IPS-20b (cell line): ENCODE data around the gene LTA.
"Not testable (repeated sequence)": the region's sequence is repeated elsewhere in the genome, so short reads cannot be mapped to it uniquely, and the experiment has no call there.

Source experiments
- H3K27ac ChIP-seq: one replicate; pipeline ENCODE4 v1.5.1; 2013; ENCODE audit warnings: low read length
- H3K27me3 ChIP-seq: 2 replicates; pipeline ENCODE4 v1.6.1; 2013; ENCODE audit warnings: mild to moderate bottlenecking, low read length, inconsistent platforms; ENCODE audit not compliant: insufficient read depth
- H3K36me3 ChIP-seq: 2 replicates; pipeline ENCODE4 v1.6.1; 2013; ENCODE audit warnings: low read depth, mild to moderate bottlenecking, inconsistent platforms, low read length, moderate library complexity; ENCODE audit not compliant: insufficient read depth
- H3K4me1 ChIP-seq: 2 replicates; pipeline ENCODE4 v1.6.1; 2013; ENCODE audit warnings: mild to moderate bottlenecking, control low read depth, inconsistent platforms, low read length, moderate library complexity; ENCODE audit not compliant: insufficient read depth
- H3K4me3 ChIP-seq: 2 replicates; pipeline ENCODE4 v1.5.1; 2013; ENCODE audit warnings: mild to moderate bottlenecking, low read length, inconsistent platforms
- H3K9ac ChIP-seq: 2 replicates; pipeline ENCODE4 v1.6.1; 2013; ENCODE audit warnings: low read depth, mild to moderate bottlenecking, inconsistent platforms, low read length, moderate library complexity
- H3K9me3 ChIP-seq: 2 replicates; pipeline ENCODE4 v1.6.1; 2013; ENCODE audit warnings: mild to moderate bottlenecking, low read depth, low read length, inconsistent platforms; ENCODE audit not compliant: insufficient read depth

The LTA gene

GRCh38 chr6:31546339-31546957 lies 25.6 kb upstream of the LTA start, which contains the start of gene ATP6V1G2:
TSS of gene ATP6V1G2 (minus strand) at chr6:31546608. CDS start at chr6:31546559, 49 bp downstream.
- H3K27me3 ChIP-seq = no peaks in the 10 kb centered on the region
- H3K9me3 ChIP-seq = no peaks in the 10 kb centered on the region
- peaks cover 6% of the 10 kb centered on the region; the same call in 1 of the 2 replicates for H3K4me1 ChIP-seq
- H3K36me3 ChIP-seq = peaks cover 29% of the 10 kb centered on the region
- H3K4me3 ChIP-seq = peak within 1 kb of the TSS; percentile 87
- H3K9ac ChIP-seq = peak within 1 kb of the TSS; percentile 82; the same call in 1 of the 2 replicates
- H3K27ac ChIP-seq = peak within 1 kb of the TSS; percentile 72

- H3K27me3 ChIP-seq = no peaks in the 10 kb centered on the region
- peak within 1 kb of the TSS; percentile 87 for H3K4me3 ChIP-seq
- H3K9me3 ChIP-seq = no peaks in the 10 kb centered on the region
- H3K27ac ChIP-seq = peak within 1 kb of the TSS; percentile 72
- peaks cover 6% of the 10 kb centered on the region; the same call in 1 of the 2 replicates for H3K4me1 ChIP-seq
- peaks cover 29% of the 10 kb centered on the region for H3K36me3 ChIP-seq
- H3K9ac ChIP-seq = peak within 1 kb of the TSS; percentile 82; the same call in 1 of the 2 replicates
Observed at GRCh38 chr6:31546958-31547726, 24.9 kb upstream of the LTA start, which contains the start of gene NFKBIL1. TSS of gene NFKBIL1 (plus strand) at chr6:31547608. CDS start at chr6:31547695, 87 bp downstream.

DNA sequence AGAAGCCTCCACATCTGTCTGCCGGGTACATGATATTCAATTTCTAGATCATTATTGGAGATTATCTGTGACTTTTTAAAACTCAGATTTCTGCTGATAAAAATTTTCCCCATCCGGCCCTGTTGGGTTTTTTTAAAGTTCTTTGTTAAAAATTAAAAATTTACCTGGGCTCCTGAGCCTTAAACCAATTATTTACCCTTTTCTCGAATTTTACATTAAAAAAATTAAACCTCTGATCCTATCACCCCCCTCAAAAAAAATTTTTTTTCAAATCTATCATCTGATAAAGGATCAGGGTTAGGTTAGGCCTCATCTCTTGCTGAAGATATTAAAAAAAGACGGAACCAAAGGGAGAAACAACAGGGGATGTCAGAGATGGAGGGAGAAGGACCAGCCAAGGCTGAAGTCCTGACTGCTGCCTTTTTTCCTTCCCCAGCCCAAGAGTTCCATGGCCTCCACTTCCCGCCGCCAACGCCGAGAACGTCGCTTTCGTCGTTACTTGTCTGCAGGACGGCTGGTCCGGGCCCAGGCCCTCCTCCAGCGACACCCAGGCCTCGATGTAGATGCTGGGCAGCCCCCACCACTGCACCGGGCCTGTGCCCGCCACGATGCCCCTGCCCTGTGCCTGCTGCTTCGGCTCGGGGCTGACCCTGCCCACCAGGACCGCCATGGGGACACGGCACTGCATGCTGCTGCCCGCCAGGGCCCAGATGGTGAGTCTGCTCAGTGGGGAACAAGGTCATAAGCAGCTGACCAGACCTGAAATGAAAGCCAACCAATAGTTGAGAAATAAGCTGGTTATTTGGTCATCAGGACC lies 24.2 kb upstream of the LTA start:
- peaks cover 29% of the 10 kb centered on the region for H3K36me3 ChIP-seq
- H3K9ac ChIP-seq = peak overlapping the region; percentile 82; the same call in 1 of the 2 replicates
- H3K27me3 ChIP-seq = no peaks in the 10 kb centered on the region
- H3K9me3 ChIP-seq = no peaks in the 10 kb centered on the region
- peak overlapping the region; percentile 72 for H3K27ac ChIP-seq
- H3K4me3 ChIP-seq = peak overlapping the region; percentile 87
- peaks cover 6% of the 10 kb centered on the region; the same call in 1 of the 2 replicates for H3K4me1 ChIP-seq

DNA sequence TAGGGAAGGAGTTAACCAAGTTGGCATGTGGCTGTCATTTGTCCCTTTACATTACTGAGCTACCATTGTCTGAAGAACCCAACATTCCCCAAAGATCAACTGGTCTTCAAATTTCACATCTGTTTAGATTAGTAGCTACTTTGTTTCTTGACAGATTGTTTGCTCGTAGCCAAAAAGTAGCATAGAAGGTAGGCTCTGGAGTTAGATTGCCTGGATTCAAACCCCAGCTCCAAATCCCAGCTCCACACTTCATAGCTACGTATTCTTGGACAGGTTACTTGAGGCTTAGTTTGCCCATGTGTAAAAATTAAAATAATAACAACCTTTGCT lies 23.6 kb upstream of the LTA start:
- H3K27ac ChIP-seq = no peak overlapping the region
- H3K4me3 ChIP-seq = peak overlapping the region; percentile 87; the same call in 1 of the 2 replicates
- H3K36me3 ChIP-seq = peaks cover 33% of the 10 kb centered on the region
- H3K9me3 ChIP-seq = no peaks in the 10 kb centered on the region
- peaks cover 3% of the 10 kb centered on the region; the same call in 1 of the 2 replicates for H3K4me1 ChIP-seq
- H3K27me3 ChIP-seq = no peaks in the 10 kb centered on the region
- H3K9ac ChIP-seq = peak overlapping the region; percentile 82; the same call in 1 of the 2 replicates

GRCh38 chr6:31551371-31551770 lies 20.7 kb upstream of the LTA start:
- not testable (repeated sequence) for H3K4me3 ChIP-seq, H3K27ac ChIP-seq, H3K9me3 ChIP-seq, H3K9ac ChIP-seq, H3K4me1 ChIP-seq, H3K27me3 ChIP-seq
- peaks cover 42% of the 10 kb centered on the region for H3K36me3 ChIP-seq

- Histone ChIP-seq H3K4me1 (peaks cover 6% of the 10 kb centered on the region; the same call in 1 of the 2 replicates), H3K9me3 (no peaks in the 10 kb centered on the region), H3K4me3 (no peak overlapping the region), H3K27me3 (no peaks in the 10 kb centered on the region), H3K36me3 (peaks cover 42% of the 10 kb centered on the region), H3K27ac (no peak overlapping the region), H3K9ac (no peak overlapping the region)
Observed at GRCh38 chr6:31556307-31556706, 15.8 kb upstream of the LTA start.

DNA sequence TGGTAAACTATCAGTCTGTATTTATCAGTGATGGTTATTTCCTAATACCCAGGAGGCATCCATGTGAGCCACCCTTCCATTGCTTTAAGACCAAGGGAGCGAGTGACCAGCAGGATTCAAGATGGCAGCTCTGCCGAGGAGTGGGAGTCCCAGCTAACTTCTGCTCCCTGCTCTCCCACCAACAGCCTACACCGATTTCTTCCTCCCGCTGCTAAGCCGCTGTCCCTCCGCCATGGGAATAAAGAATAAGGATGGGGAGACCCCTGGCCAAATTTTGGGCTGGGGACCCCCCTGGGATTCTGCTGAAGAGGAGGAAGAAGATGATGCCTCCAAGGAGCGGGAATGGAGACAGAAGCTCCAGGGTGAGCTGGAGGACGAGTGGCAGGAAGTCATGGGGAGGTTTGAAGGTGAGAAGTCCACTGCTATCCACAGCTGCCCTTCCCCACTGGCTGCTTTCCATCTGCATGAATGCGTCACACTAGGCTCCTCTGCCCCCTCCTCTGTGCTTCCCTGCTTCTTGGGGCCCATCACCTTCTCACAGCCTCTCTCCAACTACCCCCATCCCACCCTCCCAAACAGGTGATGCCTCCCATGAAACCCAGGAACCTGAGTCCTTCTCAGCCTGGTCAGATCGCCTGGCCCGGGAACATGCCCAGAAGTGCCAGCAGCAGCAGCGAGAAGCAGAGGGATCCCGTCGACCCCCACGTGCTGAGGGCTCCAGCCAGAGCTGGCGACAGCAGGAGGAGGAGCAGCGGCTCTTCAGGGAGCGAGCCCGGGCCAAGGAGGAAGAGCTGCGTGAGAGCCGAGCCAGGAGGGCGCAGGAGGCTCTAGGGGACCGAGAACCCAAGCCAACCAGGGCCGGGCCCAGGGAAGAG lies 14.4 kb upstream of the LTA start:
- H3K27ac ChIP-seq = no peak overlapping the region
- H3K27me3 ChIP-seq = no peaks in the 10 kb centered on the region
- peaks cover 42% of the 10 kb centered on the region for H3K36me3 ChIP-seq
- H3K9ac ChIP-seq = no peak overlapping the region
- H3K9me3 ChIP-seq = no peaks in the 10 kb centered on the region
- H3K4me1 ChIP-seq = peaks cover 6% of the 10 kb centered on the region; the same call in 1 of the 2 replicates
- no peak overlapping the region for H3K4me3 ChIP-seq

- no peaks in the 10 kb centered on the region for H3K27me3 ChIP-seq
- no peak overlapping the region for H3K9ac ChIP-seq
- no peak overlapping the region for H3K27ac ChIP-seq
- no peaks in the 10 kb centered on the region for H3K9me3 ChIP-seq
- H3K4me1 ChIP-seq = peaks cover 6% of the 10 kb centered on the region; the same call in 1 of the 2 replicates
- peaks cover 40% of the 10 kb centered on the region for H3K36me3 ChIP-seq
- H3K4me3 ChIP-seq = no peak overlapping the region
Observed at GRCh38 chr6:31558318-31558625, 13.8 kb upstream of the LTA start.

GRCh38 chr6:31558631-31559500 lies 13.2 kb upstream of the LTA start:
- Histone ChIP-seq H3K27ac (no peak overlapping the region), H3K27me3 (no peaks in the 10 kb centered on the region), H3K9me3 (no peaks in the 10 kb centered on the region), H3K4me3 (no peak overlapping the region), H3K36me3 (peaks cover 37% of the 10 kb centered on the region), H3K4me1 (peaks cover 6% of the 10 kb centered on the region; the same call in 1 of the 2 replicates), H3K9ac (no peak overlapping the region)

DNA sequence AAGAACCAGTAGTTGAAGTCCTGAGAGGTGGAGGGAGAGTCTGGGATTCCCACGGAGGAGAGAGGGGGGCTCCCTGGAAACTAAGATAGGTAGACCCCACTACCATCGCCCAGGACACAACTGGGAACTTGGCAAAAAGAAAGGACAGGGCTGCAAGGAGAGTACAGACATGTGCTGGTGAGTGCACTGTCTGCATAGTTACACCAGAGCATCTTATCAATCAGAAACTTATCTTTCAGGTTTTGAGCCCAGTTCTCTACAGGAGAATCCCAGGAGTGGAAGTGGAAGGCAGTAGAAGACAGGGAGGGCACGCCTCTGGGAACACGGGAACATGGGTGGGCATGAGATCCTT lies 12.5 kb upstream of the LTA start:
- Histone ChIP-seq H3K9ac (no peak overlapping the region), H3K9me3 (no peaks in the 10 kb centered on the region), H3K4me1 (peaks cover 6% of the 10 kb centered on the region; the same call in 1 of the 2 replicates), H3K36me3 (peaks cover 33% of the 10 kb centered on the region), H3K27ac (no peak overlapping the region), H3K27me3 (no peaks in the 10 kb centered on the region), H3K4me3 (no peak overlapping the region)
